K562 (cell line): Measurements from ENCODE around the gene YTHDC2. TPM values are rescaled to one million over a fixed set of nuclear protein-coding genes. Genes with fewer than 3 reads are reported as not detected.

ENCODE experiments used
- ATAC-seq: fragments of 200-7000 bp; cut with Tn5 transposase; 3 replicates; pipeline ENCODE4 v1.9.1; 2020; ENCODE audit warnings: moderate library complexity
- BruUV-seq: library from RNA; stranded (reverse); fragments of 400-500 nt; replicated peaks from 2 replicates; lab custom pipeline; 2021; lab: Mats Ljungman, UMichigan
- CTCF ChIA-PET: fragments of 300-600 bp; formaldehyde crosslinking; extraction: SDS; loops from one replicate; lab custom pipeline; 2021; ENCODE audit warnings: low intra/inter-chr PET ratio; lab: Yijun Ruan, JAX
- POLR2A ChIA-PET: fragments of 300-600, 350-650 bp; sonication (Branson Sonifier 250); formaldehyde crosslinking; extraction: SDS; loops from one replicate; lab custom pipeline; 2021; ENCODE audit warnings: antibody characterized with exemption, inconsistent platforms; lab: Yijun Ruan, JAX
- DNase-seq, 4 experiments: peaks; one replicate each; pipeline versions ENCODE4 v3.0.0 to v3.0.0-alpha.2; 2011 to 2018; ENCODE audit warnings: low spot score in 3 of 4, mixed read lengths in 3 of 4; ENCODE audit errors: extremely low read depth in 1 of 4
- FAIRE-seq: peaks from 2 replicates; lab custom pipeline; 2011; peaks lifted over from hg19 to GRCh38; lab: Jason Lieb, UNC
- H2AFZ ChIP-seq: 2 replicates; pipeline ENCODE4 v1.6.0; 2011; ENCODE audit warnings: low read depth, low read length, control low read depth, inconsistent platforms
- H3K27ac ChIP-seq: fragments of 200-600 bp; 3 replicates; pipeline ENCODE4 v1.8.0; 2011; ENCODE audit warnings: low read depth, mild to moderate bottlenecking, control low read depth, inconsistent platforms, low read length, moderate library complexity, mixed read lengths; ENCODE audit errors: extremely low read depth
- H3K27me3 ChIP-seq, 2 experiments: fragments of 300-600 bp in 1 of 2; 2 replicates in 1 of 2; 3 replicates in 1 of 2; pipeline versions ENCODE4 v1.6.0 to v1.8.0; 2011; ENCODE audit warnings: inconsistent platforms in 2 of 2, low read length in 2 of 2, mild to moderate bottlenecking in 1 of 2, mixed read lengths in 1 of 2, moderate library complexity in 1 of 2; ENCODE audit not compliant: control insufficient read depth in 2 of 2, insufficient read depth in 2 of 2
- H3K36me3 ChIP-seq: fragments of 300-600 bp; 3 replicates; pipeline ENCODE4 v1.8.0; 2011; ENCODE audit warnings: mild to moderate bottlenecking, low read length, inconsistent platforms; ENCODE audit not compliant: control insufficient read depth, insufficient read depth
- H3K4me1 ChIP-seq, 2 experiments: fragments of 200-600 bp in 1 of 2; replicated peaks in 1 of 2; 2 replicates in 1 of 2; 3 replicates in 1 of 2; pipeline versions ENCODE4 v1.5.1 to v1.8.0; 2011; ENCODE audit warnings: inconsistent platforms in 2 of 2, low read length in 2 of 2, mild to moderate bottlenecking in 1 of 2, mixed read lengths in 1 of 2, moderate library complexity in 1 of 2; ENCODE audit not compliant: control insufficient read depth in 2 of 2, insufficient read depth in 2 of 2
- H3K4me2 ChIP-seq: 2 replicates; pipeline ENCODE4 v1.6.1; 2011; ENCODE audit warnings: low read length, control low read depth, inconsistent platforms, mixed read lengths; ENCODE audit not compliant: insufficient read depth
- H3K4me3 ChIP-seq: fragments of 200-600 bp; sonication (generic), shearing (Covaris generic); 2 replicates; pipeline ENCODE4 v1.5.1; 2016; ENCODE audit warnings: control low read depth, inconsistent platforms
- H3K79me2 ChIP-seq: fragments of 200-600 bp; 3 replicates; pipeline ENCODE4 v1.8.0; 2011; ENCODE audit warnings: low read length, inconsistent platforms; ENCODE audit not compliant: control insufficient read depth, insufficient read depth
- H3K9ac ChIP-seq, 2 experiments: 2 replicates each; pipeline versions ENCODE4 v1.6.0 to v1.6.1; 2011; ENCODE audit warnings: low read depth in 2 of 2, low read length in 2 of 2, control low read depth in 1 of 2, inconsistent platforms in 1 of 2, mild to moderate bottlenecking in 1 of 2, mixed read lengths in 1 of 2; ENCODE audit not compliant: insufficient read depth in 1 of 2
- H3K9me1 ChIP-seq: one replicate; pipeline ENCODE4 v1.6.0; 2011; ENCODE audit warnings: inconsistent platforms, mild to moderate bottlenecking, low read length, moderate library complexity; ENCODE audit not compliant: control insufficient read depth, insufficient read depth
- H3K9me3 ChIP-seq: replicated peaks from 2 replicates; pipeline ENCODE4 v1.5.1; 2011; ENCODE audit warnings: low read depth, low read length, inconsistent platforms; ENCODE audit not compliant: control insufficient read depth, insufficient read depth
- H4K20me1 ChIP-seq: replicated peaks from 2 replicates; pipeline ENCODE4 v1.6.1; 2011; ENCODE audit warnings: low read length, inconsistent platforms, mixed read lengths; ENCODE audit not compliant: control insufficient read depth, insufficient read depth
- BCL6 ChIP-seq: fragments of 250-450 bp; sonication (Bioruptor Pico); IDR thresholded peaks from 2 replicates; pipeline ENCODE4 v1.4.0; 2020
- FIP1L1 ChIP-seq: fragments of 200-400 bp; formaldehyde crosslinking; IDR thresholded peaks from 2 replicates; pipeline ENCODE4 v1.6.1; 2018; ENCODE audit warnings: mild to moderate bottlenecking, low read depth, low read length; ENCODE audit not compliant: poor library complexity, severe bottlenecking
- NFE2 ChIP-seq: IDR thresholded peaks from 2 replicates; pipeline ENCODE4 v1.6.1; 2014; ENCODE audit warnings: antibody characterized with exemption, low read depth
- SMC3 ChIP-seq: conservative IDR thresholded peaks from 2 replicates; pipeline ENCODE4 v1.6.1; 2011; ENCODE audit warnings: low read depth, low read length, improper control_type of control experiment; ENCODE audit not compliant: insufficient read depth
- ZNF274 ChIP-seq: IDR thresholded peaks from 2 replicates; pipeline ENCODE4 v1.6.1; 2011; ENCODE audit warnings: low read depth, mild to moderate bottlenecking, low read length, moderate library complexity, borderline replicate concordance
- ZNF408 ChIP-seq: fragments of 250-450 bp; sonication (Bioruptor Pico); IDR thresholded peaks from 2 replicates; pipeline ENCODE4 v1.4.0; 2020; ENCODE audit warnings: low read depth, mild to moderate bottlenecking, moderate library complexity
- WGBS: fragments of 100-300 bp; shearing (Covaris generic); methylation state at CpG from one replicate; pipeline ENCODE4 v1.1.6; 2016; ENCODE audit warnings: low coverage, mixed read lengths; ENCODE audit not compliant: insufficient coverage; ENCODE audit errors: missing lambda C conversion rate; 5-methylcytosine and 5-hydroxymethylcytosine counted together
- in situ Hi-C: fragments of 300-500 bp; cut with MboI; formaldehyde crosslinking; loops from 4 replicates; pipeline ENCODE4 v1.15.0; 2018; ENCODE audit warnings: inconsistent platforms, mixed read lengths
- intact Hi-C: fragments of 100-400 bp; cut with micrococcal nuclease; formaldehyde crosslinking; loops from 2 replicates; pipeline ENCODE4 v1.14.2; 2022
- polyA plus RNA-seq, 8 experiments: library from polyadenylated mRNA; depleted of rRNA in 4 of 8; stranded (reverse) in 5 of 8; unstranded in 3 of 8; fragments of >200 nt; fragmentation: Nextera tagmentation in 2 of 8; fragmentation: Illumina TruSeq in 1 of 8; extraction: Ambion mirVana in 2 of 8; extraction: Trizol in 1 of 8; gene quantifications; 2 replicates each; pipeline versions ENCODE4 v1.2.1 to v1.2.3, GENCODE V29; 2011 to 2014; ENCODE audit warnings: inconsistent platforms in 1 of 8, missing spikeins in 1 of 8
- total RNA-seq, 7 experiments: library from RNA; depleted of rRNA in 6 of 7; stranded (reverse); fragments of >200 nt in 6 of 7; fragmentation: Illumina TruSeq in 2 of 7; extraction: Trizol in 2 of 7; gene quantifications; 2 replicates each; pipeline versions ENCODE4 v1.2.1 to v1.2.3, GENCODE V29; 2011 to 2021; ENCODE audit warnings: low replicate concordance in 1 of 7
- TF ChIP-seq, protein P1 (sequence below): sonication (generic); formaldehyde crosslinking; IDR thresholded peaks from 2 replicates; pipeline ENCODE4 v1.8.0; 2023; ENCODE audit warnings: missing genetic modification reagents, mild to moderate bottlenecking, borderline replicate concordance
- TF ChIP-seq, protein P2 (sequence below): fragments of 250-450 bp; sonication (Bioruptor Pico); IDR thresholded peaks from 2 replicates; pipeline ENCODE4 v1.8.0; 2021; ENCODE audit warnings: mild to moderate bottlenecking, moderate library complexity

Gene YTHDC2
- total and polyA plus RNA-seq, 9 of the 15 experiments (the other 6 are each of a cell fraction or from before 2014, with no cell fraction given), result 2.7 to 21.6 (median 15.9) TPM

DNA sequence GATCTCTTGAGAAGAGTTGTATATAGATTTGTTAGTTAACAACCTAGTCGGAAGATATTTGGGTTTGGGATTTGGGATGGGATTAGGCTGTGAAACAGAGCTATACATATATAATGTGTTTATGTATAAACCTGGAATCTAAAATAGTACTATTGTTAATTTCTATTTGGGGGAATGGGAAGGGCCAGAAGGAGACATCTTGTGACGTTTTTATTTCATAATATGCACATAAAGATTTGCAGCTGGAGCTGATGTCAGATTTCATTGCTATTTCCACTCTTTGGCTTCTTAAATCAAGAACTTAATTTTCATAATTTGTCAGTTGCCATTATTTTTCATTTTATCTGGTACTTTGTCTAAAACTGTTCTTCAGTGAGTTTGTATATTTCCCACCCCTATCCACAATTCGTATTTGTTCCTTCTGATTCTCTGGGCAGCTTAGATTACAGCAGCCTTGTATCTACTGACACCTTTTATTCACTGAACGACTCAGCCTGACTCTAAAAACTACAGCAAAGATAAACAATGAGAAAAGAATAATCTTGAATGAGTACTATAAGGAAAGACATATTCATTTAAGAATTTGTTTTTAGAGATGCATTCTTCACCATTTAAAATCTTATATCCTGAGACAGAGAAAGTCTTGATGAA, 86.9 kb downstream of the YTHDC2 start:
- no TSS peak for BruUV-seq
- FAIRE-seq, result no peak

More for the DNA sequence above, 86.9 kb downstream of the YTHDC2 start:
- intact Hi-C loops, result loop anchor here (10.0 kb wide), 3 partner anchors 156 to 1046 kb away; no protein-coding TSS in a partner anchor
- no peaks in the 10 kb centered on the region; the same call in 2 of the 3 replicates for H3K36me3 ChIP-seq
- TF ChIP-seq ZNF274 (no peak), FIP1L1 (no peak), SMC3 (no peak), NFE2 (no peak), BCL6 (CRISPR knock-in tag) (no peak), ZNF408 (CRISPR knock-in tag) (no peak)
- TF ChIP-seq, protein P1, sequence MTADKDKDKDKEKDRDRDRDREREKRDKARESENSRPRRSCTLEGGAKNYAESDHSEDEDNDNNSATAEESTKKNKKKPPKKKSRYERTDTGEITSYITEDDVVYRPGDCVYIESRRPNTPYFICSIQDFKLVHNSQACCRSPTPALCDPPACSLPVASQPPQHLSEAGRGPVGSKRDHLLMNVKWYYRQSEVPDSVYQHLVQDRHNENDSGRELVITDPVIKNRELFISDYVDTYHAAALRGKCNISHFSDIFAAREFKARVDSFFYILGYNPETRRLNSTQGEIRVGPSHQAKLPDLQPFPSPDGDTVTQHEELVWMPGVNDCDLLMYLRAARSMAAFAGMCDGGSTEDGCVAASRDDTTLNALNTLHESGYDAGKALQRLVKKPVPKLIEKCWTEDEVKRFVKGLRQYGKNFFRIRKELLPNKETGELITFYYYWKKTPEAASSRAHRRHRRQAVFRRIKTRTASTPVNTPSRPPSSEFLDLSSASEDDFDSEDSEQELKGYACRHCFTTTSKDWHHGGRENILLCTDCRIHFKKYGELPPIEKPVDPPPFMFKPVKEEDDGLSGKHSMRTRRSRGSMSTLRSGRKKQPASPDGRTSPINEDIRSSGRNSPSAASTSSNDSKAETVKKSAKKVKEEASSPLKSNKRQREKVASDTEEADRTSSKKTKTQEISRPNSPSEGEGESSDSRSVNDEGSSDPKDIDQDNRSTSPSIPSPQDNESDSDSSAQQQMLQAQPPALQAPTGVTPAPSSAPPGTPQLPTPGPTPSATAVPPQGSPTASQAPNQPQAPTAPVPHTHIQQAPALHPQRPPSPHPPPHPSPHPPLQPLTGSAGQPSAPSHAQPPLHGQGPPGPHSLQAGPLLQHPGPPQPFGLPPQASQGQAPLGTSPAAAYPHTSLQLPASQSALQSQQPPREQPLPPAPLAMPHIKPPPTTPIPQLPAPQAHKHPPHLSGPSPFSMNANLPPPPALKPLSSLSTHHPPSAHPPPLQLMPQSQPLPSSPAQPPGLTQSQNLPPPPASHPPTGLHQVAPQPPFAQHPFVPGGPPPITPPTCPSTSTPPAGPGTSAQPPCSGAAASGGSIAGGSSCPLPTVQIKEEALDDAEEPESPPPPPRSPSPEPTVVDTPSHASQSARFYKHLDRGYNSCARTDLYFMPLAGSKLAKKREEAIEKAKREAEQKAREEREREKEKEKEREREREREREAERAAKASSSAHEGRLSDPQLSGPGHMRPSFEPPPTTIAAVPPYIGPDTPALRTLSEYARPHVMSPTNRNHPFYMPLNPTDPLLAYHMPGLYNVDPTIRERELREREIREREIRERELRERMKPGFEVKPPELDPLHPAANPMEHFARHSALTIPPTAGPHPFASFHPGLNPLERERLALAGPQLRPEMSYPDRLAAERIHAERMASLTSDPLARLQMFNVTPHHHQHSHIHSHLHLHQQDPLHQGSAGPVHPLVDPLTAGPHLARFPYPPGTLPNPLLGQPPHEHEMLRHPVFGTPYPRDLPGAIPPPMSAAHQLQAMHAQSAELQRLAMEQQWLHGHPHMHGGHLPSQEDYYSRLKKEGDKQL (CRISPR knock-in tag), result no peak
- TF ChIP-seq, protein P2, sequence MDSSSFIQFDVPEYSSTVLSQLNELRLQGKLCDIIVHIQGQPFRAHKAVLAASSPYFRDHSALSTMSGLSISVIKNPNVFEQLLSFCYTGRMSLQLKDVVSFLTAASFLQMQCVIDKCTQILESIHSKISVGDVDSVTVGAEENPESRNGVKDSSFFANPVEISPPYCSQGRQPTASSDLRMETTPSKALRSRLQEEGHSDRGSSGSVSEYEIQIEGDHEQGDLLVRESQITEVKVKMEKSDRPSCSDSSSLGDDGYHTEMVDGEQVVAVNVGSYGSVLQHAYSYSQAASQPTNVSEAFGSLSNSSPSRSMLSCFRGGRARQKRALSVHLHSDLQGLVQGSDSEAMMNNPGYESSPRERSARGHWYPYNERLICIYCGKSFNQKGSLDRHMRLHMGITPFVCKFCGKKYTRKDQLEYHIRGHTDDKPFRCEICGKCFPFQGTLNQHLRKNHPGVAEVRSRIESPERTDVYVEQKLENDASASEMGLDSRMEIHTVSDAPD (CRISPR knock-in tag), result no peak
- no peaks in the 10 kb centered on the region for H3K4me1 ChIP-seq
- in situ Hi-C loops, result no loop called here
- H3K4me3 ChIP-seq, result no peak overlapping the region
- no peaks in the 10 kb centered on the region for H3K79me2 ChIP-seq
- no peak overlapping the region for H3K9ac ChIP-seq
- ATAC-seq, result no peak
- CTCF ChIA-PET, result no interaction called here
- H4K20me1 ChIP-seq, result no peaks in the 10 kb centered on the region
- H3K4me2 ChIP-seq, result no peak overlapping the region
- DNase-seq, result no peak
- no peaks in the 10 kb centered on the region for H3K27me3 ChIP-seq
- H2AFZ ChIP-seq, result no peak overlapping the region
- no peak overlapping the region for H3K27ac ChIP-seq
- no peaks in the 10 kb centered on the region for H3K9me1 ChIP-seq
- H3K9me3 ChIP-seq, result no peaks in the 10 kb centered on the region
- 12% methylated on average over 4 of the region's 4 CpGs for WGBS
- POLR2A ChIA-PET, result no interaction called here
